Activated CD4-positive, alpha-beta T cell treated with anti-CD3 and anti-CD28 coated beads for 1 hour (primary cell): ENCODE measurements around the gene SLITRK1.

Experiments
- DNase-seq: peaks from one replicate; pipeline ENCODE4 v3.0.0-alpha.2; 2020

Gene SLITRK1, protein sequence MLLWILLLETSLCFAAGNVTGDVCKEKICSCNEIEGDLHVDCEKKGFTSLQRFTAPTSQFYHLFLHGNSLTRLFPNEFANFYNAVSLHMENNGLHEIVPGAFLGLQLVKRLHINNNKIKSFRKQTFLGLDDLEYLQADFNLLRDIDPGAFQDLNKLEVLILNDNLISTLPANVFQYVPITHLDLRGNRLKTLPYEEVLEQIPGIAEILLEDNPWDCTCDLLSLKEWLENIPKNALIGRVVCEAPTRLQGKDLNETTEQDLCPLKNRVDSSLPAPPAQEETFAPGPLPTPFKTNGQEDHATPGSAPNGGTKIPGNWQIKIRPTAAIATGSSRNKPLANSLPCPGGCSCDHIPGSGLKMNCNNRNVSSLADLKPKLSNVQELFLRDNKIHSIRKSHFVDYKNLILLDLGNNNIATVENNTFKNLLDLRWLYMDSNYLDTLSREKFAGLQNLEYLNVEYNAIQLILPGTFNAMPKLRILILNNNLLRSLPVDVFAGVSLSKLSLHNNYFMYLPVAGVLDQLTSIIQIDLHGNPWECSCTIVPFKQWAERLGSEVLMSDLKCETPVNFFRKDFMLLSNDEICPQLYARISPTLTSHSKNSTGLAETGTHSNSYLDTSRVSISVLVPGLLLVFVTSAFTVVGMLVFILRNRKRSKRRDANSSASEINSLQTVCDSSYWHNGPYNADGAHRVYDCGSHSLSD

GRCh38 chr13:83881917-83882605 is at the start of gene SLITRK1:
Gene SLITRK1, minus strand, starts transcription at chr13:83882474. Its CDS starts 967 bp downstream, at chr13:83881507.
- no peak for DNase-seq

DNA sequence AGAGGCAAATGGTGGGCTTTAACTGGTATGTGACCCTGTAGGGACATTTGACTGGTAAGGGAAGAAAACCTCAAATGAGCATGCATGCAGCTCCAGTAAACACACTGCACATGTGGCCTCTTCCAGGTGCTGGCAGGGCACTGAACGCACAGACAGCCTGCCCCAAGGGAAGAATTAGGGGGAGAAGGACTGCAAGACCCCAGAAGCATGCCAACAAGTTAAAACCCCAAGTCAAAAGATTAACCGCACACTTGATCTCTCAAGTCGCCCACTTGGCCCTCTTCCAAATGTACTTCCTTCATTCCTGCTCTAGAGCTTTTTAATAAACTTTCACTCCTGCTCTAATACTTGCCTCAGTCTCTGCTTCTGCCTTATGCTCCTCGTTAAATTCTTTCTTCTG is 46.9 kb upstream of the SLITRK1 start:
- no peak for DNase-seq

DNA sequence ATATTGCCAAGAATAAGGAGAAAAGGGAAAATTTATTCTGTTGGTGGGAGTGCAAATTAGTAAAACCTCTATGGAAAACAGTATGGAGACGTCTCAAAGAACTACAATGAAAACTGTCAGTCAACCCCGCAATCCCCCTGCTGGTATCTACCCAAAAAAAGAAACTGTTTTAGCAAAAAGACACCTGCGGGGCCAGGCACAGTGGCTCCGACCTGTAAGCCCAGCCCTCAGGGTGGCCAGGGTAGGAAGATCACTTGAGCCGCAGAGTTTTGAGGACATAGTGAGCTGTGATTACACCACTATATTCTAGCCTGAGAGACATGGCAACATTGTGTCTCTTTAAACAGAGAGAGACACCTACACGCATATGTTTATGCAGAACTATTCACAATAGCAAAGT is 37.5 kb upstream of the SLITRK1 start:
- DNase-seq: no peak

DNA sequence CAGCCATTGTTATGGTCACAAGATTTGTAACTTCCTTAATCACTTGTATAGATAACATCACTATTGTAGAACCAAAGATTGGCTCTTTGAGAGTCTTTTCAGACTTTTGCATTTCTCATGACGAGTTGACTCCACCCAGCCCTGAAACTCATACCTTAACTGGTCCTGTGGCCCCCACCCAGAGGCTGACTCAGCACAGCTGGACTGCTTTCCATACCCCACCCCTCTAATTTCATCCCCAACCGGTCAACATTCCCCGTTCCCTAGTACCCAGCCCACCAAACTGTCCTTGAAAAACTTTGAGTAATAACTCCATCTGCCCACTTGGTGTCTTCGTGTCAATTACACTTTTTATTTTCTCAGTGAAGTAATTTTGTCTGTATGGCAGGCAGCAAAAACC is 32.1 kb upstream of the SLITRK1 start:
- DNase-seq: no peak

DNA sequence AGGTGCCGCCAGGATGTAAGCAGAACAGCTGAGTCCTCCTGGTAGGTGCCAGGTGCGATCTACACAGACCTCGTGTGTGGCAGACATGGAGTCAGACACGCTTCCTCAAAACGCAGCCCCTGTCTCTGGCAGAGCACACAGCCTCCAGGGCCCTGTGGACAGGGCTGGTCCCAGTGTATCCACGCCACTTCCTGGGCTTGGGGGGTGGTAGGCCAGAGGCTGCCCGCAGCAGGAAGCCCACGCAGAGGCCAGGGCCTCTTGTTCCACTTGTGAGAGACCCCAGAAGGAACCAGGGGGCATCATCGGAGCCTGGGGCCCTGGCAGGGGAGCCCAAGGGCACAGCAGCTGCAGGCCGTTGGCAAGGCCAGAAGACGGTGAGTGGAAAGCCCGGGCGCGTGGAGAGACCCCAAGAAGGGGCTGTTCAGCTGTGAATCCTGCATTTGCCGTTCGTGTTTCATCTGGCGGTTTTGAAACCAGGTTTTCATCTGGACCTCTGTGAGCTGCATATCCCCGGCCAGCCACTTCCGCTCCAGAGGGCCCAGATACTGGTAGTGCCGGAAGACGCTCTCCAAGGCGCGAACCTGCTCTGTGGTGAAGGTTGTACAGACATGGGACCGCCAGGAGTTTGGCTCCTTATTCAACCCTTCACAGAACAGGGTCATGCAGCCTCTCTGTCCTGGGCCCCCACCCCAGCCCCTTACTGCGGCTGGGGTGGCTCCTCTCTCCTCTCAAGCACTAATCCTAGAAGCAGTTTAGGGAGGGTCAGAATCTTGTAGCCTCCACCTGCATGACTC is 25.1 kb upstream of the SLITRK1 start:
- DNase-seq: no peak

DNA sequence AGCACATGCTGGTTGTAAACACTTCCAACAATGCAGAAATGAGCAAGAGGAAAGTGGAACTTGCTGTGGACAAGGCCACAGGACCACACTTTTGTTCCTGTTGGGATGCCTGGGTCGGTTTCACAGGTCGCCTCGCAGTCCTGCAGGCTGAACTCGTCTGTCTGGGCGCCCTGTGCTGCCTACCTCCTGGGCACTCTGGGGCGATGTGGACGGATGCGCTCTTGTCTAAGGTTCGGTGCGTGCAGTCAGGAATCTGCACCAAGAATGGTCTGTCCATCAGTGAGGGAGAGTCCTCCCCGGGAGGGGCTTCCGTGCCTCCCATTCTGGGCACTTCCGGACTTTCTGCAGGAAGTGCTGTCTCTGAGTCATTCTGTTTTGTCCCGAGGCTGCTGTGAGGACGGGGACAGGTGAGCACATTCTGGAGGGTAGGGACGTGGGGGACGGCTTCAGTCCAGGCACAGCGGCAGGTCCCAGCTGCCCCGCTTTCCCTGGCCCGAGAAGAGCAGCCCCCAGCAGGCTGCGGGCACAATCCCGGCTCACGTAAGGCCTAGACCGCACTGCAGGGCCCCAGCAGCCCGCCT is 24.1 kb upstream of the SLITRK1 start:
- DNase-seq: no peak

DNA sequence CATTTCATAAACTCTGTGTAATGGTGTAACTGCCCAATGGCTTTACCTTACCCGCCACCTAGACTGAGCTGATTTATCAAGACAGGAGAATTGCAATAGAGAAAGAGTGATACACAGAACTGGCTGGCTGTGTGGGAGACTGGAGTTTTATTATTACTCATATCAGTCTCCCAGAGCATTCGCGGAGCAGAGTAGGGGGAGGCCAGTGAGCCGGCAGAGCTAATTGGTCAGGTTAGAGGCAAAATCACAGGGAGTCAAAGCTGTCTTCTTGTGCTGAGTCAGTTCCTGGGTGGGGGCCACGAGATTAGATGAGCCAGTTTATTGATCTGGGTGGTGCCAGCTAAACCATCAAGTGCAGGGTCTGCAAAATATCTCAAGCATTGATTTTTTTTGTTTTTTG is 23.4 kb upstream of the SLITRK1 start:
- DNase-seq: no peak

DNA sequence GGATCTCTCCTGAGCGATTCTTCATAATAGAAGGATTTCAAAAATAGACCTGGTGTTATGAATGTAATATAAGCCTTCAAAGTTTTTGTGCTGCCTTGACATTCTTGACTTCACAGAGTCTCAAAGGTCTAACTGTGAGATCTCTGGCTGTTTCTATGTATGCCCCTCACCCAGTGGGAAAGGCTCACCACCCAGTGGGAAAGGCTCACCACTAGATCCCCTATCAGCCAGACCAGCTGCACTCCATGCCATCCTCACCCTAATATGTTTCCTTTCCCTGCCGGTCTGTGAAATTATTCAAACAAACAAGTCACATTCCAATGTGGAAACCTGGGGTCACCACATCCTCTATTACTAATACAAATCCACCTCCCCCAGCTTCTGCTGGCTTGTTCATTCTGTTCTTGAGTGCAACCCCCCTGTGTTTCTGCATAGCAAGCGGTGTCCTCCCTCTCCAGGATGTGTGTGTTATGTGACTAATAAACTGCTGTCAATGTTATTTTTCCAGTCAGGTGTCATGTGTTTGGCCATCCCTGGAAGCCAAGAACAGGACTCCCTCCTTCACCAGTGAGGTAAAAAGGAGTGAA is 13.8 kb upstream of the SLITRK1 start:
- no peak for DNase-seq

- DNase-seq: no peak
Observed at GRCh38 chr13:83890358-83890757, 8.1 kb upstream of the SLITRK1 start.

DNA sequence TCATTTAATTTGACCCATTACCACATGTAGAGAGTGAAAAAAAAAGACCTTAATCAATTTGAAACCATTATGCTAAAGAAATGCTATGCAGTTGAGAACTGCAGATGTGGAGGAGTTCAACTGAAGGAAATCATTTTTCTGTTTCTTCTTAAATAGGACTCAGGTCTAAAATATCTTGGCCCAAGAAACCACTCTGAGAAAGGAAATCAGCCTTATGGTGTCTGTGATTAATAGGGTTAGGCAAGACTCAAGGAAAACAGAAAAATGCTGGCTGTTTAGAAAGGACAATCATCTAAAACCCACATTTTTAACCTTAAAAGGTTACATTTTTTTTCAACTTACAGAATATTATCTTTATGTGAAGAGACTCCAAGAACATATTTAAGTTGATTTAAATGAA is 1.9 kb upstream of the SLITRK1 start:
- DNase-seq: no peak

DNA sequence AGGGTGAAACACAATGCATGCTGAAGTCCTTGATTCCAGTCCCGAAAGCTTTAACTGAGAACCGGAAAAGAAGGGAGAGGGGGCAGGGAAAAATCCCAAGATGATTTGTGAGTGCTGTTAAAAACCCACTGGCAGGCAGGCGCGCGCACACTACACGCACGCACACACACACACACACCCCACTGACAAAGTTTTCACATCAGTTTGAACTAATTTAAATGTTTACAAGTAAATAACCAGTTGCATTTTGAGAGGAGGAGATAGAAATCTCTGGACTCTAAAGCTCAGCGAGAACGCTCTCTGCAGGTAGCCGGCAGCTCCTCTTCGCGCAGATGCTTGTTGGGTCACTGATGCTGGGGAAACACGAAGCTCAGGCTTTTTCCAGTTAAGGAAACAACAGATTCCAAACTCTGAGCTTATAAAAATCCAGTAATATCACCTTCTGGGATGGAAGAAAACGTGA is 818 bp upstream of the SLITRK1 start:
- no peak for DNase-seq

DNA sequence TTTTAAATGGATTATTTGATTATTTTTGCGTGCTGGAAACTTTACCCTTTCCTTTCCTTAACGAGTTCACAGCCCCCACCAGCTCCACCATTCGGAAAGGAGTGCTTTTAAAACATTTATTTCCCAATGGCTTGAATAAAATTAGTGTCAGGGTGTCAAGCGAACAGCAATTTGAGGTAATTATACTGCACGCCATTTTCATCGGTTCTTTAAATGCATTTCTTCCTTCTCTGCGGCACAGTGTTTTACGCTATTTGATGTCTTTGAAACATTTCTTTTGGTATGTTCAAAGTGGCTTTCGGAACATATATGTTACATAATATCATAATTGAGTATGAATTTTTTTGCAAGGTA is 309 bp upstream of the SLITRK1 start:
- DNase-seq: no peak

DNA sequence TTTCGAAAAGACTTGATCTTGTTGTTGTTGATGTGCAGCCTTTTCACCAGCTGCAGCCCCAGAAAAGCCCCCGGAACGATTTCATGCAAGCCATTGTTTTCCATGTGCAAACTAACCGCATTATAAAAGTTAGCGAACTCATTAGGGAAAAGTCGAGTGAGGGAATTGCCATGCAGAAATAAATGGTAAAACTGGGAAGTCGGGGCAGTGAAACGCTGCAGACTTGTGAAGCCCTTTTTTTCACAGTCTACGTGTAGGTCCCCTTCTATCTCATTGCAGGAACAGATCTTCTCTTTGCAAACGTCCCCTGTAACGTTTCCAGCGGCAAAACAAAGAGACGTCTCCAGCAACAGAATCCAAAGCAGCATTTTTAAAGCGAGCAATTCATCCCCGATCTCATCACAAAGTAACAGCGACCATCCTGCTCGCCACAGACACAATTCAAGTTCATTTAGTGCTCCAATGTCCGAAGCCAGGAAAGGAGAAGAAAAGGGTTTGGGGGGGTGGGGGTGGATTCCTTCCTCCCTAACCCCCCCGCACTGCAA is 1.1 kb downstream of the SLITRK1 start:
- DNase-seq: no peak

GRCh38 chr13:83880275-83881139 is 1.8 kb downstream of the SLITRK1 start:
- DNase-seq: no peak

DNA sequence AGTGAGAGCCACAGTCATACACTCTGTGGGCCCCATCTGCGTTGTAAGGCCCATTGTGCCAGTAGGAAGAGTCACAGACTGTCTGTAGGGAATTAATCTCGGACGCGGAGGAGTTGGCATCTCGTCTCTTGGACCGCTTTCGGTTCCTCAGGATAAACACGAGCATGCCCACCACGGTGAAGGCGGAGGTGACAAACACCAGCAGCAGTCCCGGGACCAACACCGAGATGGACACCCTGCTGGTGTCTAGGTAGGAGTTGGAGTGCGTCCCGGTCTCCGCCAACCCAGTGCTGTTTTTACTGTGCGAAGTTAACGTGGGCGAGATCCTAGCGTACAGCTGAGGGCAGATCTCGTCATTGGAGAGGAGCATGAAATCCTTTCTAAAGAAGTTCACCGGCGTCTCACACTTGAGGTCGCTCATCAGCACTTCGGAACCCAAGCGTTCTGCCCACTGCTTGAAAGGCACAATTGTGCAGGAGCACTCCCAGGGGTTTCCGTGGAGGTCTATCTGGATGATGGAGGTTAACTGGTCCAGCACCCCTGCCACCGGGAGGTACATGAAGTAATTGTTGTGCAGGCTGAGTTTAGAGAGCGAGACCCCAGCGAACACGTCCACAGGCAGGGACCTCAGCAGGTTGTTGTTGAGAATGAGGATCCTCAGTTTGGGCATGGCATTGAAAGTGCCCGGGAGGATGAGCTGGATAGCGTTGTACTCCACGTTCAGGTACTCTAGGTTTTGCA is 2.7 kb downstream of the SLITRK1 start:
- DNase-seq: no peak

DNA sequence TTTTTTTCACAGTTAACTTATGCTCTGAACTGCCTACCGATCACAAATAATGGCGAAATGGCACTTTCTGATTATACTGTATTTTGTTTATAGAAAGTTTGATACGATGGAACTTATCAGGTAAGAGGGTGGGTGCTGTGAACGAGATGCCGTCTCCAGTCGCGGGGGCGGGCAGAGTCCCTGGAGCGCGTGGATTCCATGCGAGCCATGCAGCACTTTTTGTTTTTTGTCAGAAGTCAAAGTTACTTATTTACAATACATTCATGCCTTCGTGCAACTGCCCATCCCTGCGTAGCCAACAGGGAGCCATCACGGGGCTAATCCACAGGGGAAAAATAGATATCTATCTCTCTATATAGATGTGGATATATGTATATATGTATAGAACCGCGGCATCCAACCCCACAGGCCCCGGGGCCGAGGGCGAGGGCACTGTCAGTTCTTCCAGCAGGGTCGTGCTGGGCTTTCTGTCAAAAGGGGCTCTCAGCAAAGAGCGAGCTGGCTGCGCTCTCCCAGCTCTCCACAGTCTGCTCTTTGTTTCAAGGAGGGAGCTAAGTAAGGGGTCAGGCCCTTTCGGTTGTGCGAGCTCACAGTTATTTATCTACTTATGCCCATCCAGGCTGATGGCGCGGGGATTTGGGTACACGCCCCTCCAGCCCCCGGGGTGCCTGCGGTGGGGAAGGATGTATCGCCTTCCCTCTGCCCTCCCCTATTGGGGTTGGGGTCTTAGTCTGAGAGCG is 3.4 kb downstream of the SLITRK1 start:
- DNase-seq: no peak

GRCh38 chr13:83877651-83878355 is 4.5 kb downstream of the SLITRK1 start:
- no peak for DNase-seq

GRCh38 chr13:83876546-83876945 is 5.7 kb downstream of the SLITRK1 start:
- no peak for DNase-seq

DNA sequence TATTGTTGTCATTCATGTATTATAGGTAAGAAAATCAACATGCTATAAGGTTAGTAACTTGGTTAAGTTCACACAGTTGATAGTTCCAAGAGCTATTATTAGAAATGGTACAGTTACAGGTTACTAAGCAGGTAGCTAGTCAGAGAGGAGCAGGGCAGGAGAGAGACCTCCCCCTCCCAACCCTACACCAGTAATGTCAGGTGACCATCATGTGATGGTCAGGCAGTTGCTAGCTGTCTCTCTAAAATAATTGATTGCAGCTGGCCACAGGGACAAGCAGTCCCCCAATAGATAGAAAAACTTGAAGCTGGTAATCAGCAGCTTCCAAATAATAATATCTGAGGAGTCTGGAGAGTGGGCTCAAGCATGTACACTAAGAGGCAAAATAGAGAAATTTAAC is 14.6 kb downstream of the SLITRK1 start:
- no peak for DNase-seq
